Stimulated activated CD8-positive, alpha-beta memory T cell treated with anti-CD3 and anti-CD28 coated beads, Interleukin-15, amount 100 ng/mL, for 24 hours (primary cell): ENCODE measurements around the gene TMEM150B.

ENCODE experiments used
- DNase-seq: peaks from one replicate; pipeline ENCODE4 v3.0.0-alpha.2; 2020; ENCODE audit warnings: low read depth

The TMEM150B gene

GRCh38 chr19:55276720-55277430 is 48.3 kb downstream of the TMEM150B start:
- DNase-seq: no peak

GRCh38 chr19:55275851-55276719 is 49.1 kb downstream of the TMEM150B start:
- no peak for DNase-seq

DNA sequence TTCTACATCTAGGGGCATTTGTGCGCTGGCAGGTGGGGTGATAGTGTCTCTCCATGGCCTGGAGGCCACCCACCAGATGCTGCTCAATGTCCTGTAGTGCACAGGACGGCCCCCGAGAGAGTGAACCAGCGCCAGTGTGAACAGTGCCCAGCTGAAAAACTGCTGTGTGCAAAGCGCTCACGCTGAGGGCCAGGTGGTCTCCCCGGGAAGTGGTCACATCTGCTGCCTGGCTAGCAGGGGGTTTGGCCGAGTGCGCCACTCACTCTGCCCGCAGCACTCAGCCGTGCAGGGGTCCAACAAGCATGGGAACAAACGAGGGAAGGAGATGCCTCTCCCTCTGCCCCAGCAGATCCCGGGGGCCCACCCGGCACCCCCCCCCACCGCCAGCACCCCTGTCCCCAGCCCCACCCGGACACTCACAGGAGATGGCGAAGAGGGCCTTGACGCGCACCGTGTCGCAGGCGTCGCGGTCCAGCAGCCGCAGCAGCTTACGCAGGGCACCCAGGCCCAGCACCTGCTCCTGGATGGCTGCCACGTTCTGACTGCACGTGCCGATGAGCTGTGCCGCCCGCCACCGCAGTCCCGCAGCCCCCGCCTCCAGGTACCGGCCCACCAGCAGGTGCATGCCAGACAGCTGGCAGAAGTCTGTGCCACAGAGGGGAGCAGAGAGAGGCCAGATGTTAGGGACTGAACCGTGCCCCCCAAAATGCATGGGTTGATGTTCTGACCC is 51.0 kb downstream of the TMEM150B start:
- DNase-seq: no peak

GRCh38 chr19:55272142-55272541 is 53.0 kb downstream of the TMEM150B start:
- DNase-seq: no peak

- no peak for DNase-seq
Observed at GRCh38 chr19:55270172-55270942, 54.8 kb downstream of the TMEM150B start.

- no peak for DNase-seq
Observed at GRCh38 chr19:55269299-55269698, 55.8 kb downstream of the TMEM150B start.

DNA sequence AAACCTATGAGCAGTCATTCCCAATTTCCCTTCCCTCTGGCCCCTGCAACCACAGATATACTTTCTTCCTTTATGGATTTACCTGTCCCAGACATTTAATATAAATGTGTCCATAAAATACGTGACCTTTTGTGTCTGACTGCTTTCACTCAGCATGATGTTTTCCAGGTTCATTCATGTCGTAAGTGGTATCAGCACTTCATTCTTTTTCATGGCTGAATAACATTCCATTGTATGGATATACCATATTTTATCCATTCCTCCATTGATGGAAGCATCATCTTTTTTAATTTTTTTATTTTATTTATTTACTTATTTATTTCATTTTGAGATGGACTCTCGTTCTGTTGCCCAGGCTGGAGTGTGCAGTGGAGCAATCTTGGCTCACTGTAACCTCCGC is 58.3 kb downstream of the TMEM150B start:
- DNase-seq: no peak

DNA sequence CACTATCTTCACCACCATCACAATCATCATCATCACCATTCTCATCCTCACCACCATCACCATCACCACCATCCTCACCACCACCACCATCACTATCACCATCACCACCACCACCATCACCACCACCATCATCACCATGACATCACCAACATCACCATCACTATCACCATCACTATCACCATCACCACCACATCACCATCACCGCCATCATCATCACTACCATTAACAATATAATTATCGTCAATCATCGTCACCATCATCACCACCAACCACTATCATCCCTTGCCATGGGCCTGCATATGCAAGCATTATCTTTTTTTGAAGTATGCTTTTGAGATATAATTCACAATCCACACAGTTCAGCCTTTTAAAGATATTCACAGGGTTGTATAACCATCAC is 58.7 kb downstream of the TMEM150B start:
- DNase-seq: no peak

GRCh38 chr19:55265723-55266386 is 59.3 kb downstream of the TMEM150B start:
- no peak for DNase-seq

DNA sequence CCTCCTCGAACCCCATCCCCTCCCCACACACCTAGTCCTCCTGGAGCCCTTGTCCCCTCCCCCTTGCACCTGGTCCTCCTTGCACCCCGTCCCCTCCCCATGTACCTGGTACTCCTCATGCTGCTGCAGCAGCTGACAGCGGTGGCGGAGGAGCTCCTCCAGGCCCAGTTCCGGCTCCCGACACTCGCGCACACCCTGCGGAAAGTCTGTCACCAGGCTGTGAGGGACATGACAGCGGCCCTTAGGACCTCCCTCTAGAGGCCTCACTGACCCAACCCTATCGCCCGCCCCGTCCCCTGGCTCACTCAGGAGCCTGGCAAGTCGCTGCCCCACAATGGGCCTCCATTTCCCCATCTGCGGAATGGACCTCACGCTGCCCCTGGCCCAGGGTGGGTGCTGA is 60.0 kb downstream of the TMEM150B start:
- no peak for DNase-seq

GRCh38 chr19:55264531-55264930 is 60.6 kb downstream of the TMEM150B start:
- DNase-seq: no peak
